ENCODE data around the gene CCDC40.

Gene CCDC40

DNA sequence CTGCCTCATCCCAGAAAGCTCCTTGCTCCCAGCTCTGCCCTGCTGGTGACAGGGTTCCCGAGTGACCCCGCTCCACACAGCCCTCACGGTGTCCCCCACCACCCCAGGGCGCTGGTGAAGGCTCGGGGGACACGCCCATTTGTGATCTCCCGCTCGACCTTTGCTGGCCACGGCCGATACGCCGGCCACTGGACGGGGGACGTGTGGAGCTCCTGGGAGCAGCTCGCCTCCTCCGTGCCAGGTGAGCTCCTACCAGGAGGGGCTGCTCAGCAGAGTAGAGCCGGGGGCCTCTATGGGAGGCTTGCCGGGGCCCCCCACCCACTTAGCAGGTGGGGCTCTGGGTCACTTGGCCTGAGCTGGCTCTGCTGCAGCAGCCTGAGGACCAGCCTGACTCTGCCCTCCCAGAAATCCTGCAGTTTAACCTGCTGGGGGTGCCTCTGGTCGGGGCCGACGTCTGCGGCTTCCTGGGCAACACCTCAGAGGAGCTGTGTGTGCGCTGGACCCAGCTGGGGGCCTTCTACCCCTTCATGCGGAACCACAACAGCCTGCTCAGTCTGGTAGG is 76.1 kb downstream of the CCDC40 start:
- no peak for DNase-seq (ENCODE audit: low read depth in 1 of 2, low spot score in 1 of 2)

GRCh38 chr17:80113033-80113484 is 76.6 kb downstream of the CCDC40 start:
- DNase-seq (ENCODE audit: low read depth in 1 of 2, low spot score in 1 of 2) = no peak

GRCh38 chr17:80114758-80115157 is 78.3 kb downstream of the CCDC40 start:
- DNase-seq (ENCODE audit: low read depth in 1 of 2, low spot score in 1 of 2) = no peak

DNA sequence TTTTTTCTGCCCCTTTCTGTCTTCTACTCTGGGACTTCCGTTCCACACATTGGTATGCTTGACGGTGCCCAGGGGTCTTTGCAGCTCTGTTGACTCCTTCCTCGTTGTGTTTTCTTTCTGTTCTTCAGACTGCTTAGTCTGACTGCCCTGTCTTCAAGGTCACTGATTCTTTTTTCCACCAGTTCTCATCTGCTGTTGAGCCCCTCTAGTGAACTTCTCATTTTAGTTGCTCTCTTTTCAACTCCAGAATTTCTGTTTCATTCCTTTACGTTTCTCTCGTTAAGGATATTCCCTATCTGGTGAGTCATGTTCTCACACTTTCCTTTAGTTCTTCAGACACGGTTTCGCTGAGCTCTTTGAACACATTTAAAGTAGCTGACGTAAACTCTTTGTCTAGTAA is 78.7 kb downstream of the CCDC40 start:
- no peak for DNase-seq (ENCODE audit: low read depth in 1 of 2, low spot score in 1 of 2)

DNA sequence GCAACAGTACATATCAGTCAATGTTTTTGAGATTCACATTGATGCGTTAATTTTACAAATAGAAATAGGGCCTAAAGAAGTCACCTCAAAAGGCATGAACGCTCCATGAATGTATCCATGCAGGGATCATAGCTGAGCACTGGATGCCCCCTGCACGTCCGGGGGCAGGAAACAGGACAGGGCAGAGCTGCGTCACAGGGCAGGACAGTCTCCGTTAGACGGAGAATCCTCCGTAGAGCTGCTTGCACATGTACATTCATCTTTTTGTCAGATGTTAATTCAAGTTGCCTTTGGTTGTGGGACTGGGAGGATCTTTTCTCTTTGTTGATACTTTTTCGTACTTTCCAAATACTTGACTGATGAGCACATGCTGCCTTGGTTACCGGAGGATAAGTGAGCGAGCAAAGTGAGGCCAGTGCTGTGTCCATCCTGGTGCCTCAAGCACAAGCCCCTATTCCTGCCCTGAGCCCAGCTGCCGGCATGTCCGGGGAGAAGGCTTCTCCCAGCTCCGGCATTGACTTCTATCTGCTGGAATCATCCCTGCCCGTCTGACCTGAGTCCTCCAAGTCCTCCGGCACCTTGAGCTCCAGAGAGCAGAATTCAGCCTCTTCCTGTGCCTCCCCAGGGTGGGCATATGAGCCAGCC is 80.0 kb downstream of the CCDC40 start:
- no peak for DNase-seq (ENCODE audit: low read depth in 1 of 2, low spot score in 1 of 2)

- DNase-seq (ENCODE audit: low read depth in 1 of 2, low spot score in 1 of 2) = no peak
These were observed 80.5 kb downstream of the CCDC40 start for GRCh38 chr17:80116921-80117380.

- DNase-seq (ENCODE audit: low read depth in 1 of 2, low spot score in 1 of 2) = no peak
These were observed 81.3 kb downstream of the CCDC40 start for GRCh38 chr17:80117491-80118401.

DNA sequence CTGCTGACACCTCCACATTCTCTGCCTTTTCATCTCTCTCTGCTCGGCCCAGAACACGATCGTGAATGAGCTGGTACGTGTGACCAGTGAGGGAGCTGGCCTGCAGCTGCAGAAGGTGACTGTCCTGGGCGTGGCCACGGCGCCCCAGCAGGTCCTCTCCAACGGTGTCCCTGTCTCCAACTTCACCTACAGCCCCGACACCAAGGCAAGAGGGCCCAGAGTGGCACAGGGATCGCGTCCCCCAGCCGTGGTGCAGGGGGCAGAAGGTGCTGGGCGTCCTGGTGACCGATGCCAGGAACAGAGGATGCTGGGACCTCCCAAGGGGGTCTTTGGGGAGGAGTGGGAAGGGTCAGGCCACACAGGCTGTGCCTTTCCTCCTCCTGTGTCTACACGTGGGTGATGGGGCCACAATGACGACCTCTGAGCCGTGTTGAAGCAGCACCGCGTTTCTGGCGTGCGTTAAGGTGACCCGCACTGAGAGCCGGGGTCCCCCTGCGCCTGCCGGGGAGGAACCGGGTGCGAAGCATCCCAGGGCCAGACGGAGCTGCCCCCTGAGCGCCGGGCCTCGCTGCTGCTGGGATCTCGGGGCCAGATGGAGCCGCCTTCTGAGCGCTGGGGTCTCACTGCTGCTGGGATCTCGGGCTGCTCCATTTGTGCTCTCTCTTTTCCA is 82.3 kb downstream of the CCDC40 start:
- DNase-seq (ENCODE audit: low read depth in 1 of 2, low spot score in 1 of 2) = no peak

- DNase-seq (ENCODE audit: low read depth in 1 of 2, low spot score in 1 of 2) = no peak
These were observed 82.9 kb downstream of the CCDC40 start for GRCh38 chr17:80119271-80119791.

- DNase-seq (ENCODE audit: low read depth in 1 of 2, low spot score in 1 of 2) = no peak
These were observed 83.4 kb downstream of the CCDC40 start for GRCh38 chr17:80119839-80120238.

- no peak for DNase-seq (ENCODE audit: low read depth in 1 of 2, low spot score in 1 of 2)
These were observed 85.7 kb downstream of the CCDC40 start for GRCh38 chr17:80122026-80122575.

GRCh38 chr17:80122926-80123505 is 86.6 kb downstream of the CCDC40 start:
- DNase-seq (ENCODE audit: low read depth in 1 of 2, low spot score in 1 of 2) = no peak

DNA sequence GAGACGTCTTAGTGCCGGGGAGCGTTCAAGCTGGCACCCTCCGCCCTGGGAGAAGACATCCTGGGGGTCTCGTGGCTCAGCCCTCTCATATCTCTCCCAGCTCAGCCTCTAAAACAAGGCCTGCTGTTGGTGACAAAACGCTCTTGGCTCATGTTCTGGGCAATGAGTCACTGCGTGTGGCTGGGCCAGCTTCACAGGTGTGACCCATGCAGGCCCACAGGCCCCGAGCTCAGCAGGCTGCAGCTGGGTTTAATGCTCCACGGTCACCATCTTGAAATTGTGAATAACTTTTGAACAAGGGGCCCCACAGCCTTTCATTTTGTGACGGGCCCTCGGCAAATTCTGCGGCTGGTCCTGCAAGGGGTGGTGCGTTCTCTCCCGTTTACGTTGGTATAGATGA is 87.3 kb downstream of the CCDC40 start:
- no peak for DNase-seq (ENCODE audit: low read depth in 1 of 2, low spot score in 1 of 2)

DNA sequence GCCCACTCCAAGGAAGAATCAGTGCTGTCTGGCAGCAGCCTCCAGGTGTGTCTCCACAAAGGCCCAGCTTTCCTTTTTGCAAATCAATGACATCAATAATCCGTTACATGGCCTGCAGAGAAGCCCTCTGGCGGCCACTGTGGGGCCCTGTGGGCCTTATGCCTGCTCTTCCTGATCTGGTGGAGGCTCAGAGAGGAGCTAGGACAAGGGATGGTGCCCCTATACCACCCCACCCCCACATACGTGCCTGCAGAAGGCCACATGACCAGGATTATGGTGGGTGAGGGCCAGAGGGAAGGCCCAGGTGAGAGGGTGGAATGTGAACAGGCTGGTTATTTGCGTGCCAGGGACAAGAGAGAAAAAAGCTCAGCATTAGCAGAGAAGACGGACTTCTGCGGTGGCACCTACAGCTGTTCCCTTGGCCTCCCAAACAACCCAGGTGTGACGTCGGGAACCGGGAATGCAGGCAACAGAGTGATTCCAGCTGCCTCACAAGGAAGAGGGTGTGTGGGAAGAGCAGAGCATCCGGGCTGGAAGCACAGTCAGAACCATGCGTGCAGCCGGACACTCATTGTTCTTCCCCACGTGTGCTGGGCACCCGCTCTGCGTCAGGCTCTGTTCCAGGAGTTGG is 88.0 kb downstream of the CCDC40 start:
- no peak for DNase-seq (ENCODE audit: low read depth in 1 of 2, low spot score in 1 of 2)

GRCh38 chr17:80125656-80126448 is 89.4 kb downstream of the CCDC40 start:
- no peak for DNase-seq (ENCODE audit: low read depth in 1 of 2, low spot score in 1 of 2)

DNA sequence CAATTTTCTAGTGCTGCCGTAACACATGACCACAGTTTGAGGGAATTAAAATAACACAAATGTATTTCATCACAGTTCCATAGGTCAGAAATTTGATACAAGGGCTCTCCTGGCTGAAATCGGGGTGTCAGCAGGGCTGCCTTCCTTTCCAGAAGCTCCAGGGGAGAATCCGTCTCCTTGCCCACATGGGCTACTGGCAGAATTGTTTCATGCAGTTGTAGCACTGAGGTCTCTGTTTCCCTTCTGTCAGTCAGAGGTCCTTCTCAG is 89.9 kb downstream of the CCDC40 start:
- no peak for DNase-seq (ENCODE audit: low read depth in 1 of 2, low spot score in 1 of 2)

DNA sequence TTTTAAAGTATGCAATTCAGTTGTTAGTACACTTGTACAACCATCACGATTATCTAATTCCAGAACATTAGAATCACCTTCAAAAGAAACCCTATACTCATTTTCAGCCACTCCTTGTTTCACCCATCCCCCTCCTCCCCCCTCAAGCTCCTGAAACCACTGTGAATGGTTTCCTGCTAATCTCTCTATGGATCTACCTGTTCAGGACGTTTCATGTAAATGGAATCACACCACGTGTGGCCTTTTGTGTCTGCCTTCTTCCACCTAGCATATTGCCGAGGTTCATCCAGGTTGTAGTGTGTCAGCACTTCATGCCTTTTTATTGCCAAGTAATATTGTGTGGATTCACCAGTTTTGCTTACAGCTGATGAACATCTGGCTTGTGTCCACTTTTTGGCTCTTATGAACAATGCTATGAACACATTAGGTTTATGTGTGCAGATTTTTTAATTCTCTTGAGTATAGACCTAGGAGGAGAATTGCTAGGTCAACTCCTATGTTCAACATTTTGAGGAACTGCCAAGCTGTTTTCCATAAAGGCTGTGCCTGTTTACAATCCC is 92.6 kb downstream of the CCDC40 start:
- no peak for DNase-seq (ENCODE audit: low read depth in 1 of 2, low spot score in 1 of 2)

DNA sequence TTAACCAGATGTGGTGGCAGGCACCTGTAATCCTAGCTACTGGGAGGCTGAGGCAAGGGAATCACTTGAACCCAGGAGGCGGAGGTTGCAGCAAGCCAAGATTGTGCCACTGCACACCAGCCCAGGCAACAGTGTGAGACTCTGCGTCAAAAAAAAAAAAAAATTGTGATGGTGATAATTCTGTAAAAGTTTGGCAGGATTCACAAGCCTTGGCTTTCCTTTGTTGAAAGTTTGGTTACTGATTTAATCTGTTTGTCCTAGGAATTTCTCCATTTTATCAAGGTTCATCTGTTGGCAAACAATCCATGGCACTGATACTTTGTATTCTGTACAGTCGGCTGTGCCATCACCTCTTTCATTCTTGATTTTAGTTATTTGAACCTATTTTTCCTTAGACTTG is 94.5 kb downstream of the CCDC40 start:
- no peak for DNase-seq (ENCODE audit: low read depth in 1 of 2, low spot score in 1 of 2)

GRCh38 chr17:80132906-80133625 is 96.6 kb downstream of the CCDC40 start:
- no peak for DNase-seq (ENCODE audit: low read depth in 1 of 2, low spot score in 1 of 2)
